HEK293 (cell line): ENCODE results near the gene GTPBP1.

Source experiments
- CTCF ChIP-seq: fragments of 450-650 bp; formaldehyde crosslinking; IDR thresholded peaks from 2 replicates; pipeline ENCODE4 v1.5.1; 2016; ENCODE audit warnings: missing biosample characterization, missing genetic modification characterization
- GLIS2 ChIP-seq: fragments of 450-650 bp; formaldehyde crosslinking; IDR thresholded peaks from 2 replicates; pipeline ENCODE4 v1.5.1; 2016; ENCODE audit warnings: missing biosample characterization, missing genetic modification characterization
- PRDM4 ChIP-seq: fragments of 450-650 bp; formaldehyde crosslinking; IDR thresholded peaks from 2 replicates; pipeline ENCODE4 v1.5.1; 2017; ENCODE audit warnings: missing biosample characterization, missing genetic modification characterization
- YY2 ChIP-seq: fragments of 450-650 bp; formaldehyde crosslinking; IDR thresholded peaks from 2 replicates; pipeline ENCODE4 v1.5.1; 2016; ENCODE audit warnings: missing biosample characterization, missing genetic modification characterization
- ZBTB7A ChIP-seq: fragments of 450-650 bp; formaldehyde crosslinking; IDR thresholded peaks from 2 replicates; pipeline ENCODE4 v1.5.1; 2016; ENCODE audit warnings: low read depth, missing biosample characterization, missing genetic modification characterization
- ZNF211 ChIP-seq: fragments of 450-650 bp; formaldehyde crosslinking; IDR thresholded peaks from 2 replicates; pipeline ENCODE4 v1.5.1; 2016; ENCODE audit warnings: low read depth, missing biosample characterization, missing genetic modification characterization
- ZNF23 ChIP-seq: fragments of 450-650 bp; formaldehyde crosslinking; IDR thresholded peaks from 2 replicates; pipeline ENCODE4 v1.5.1; 2016; ENCODE audit warnings: missing biosample characterization, missing genetic modification characterization, borderline replicate concordance
- ZNF521 ChIP-seq: fragments of 450-650 bp; formaldehyde crosslinking; IDR thresholded peaks from 2 replicates; pipeline ENCODE4 v1.5.1; 2017; ENCODE audit warnings: missing biosample characterization, mild to moderate bottlenecking, missing genetic modification characterization
- ZXDB ChIP-seq: fragments of 450-650 bp; formaldehyde crosslinking; IDR thresholded peaks from 2 replicates; pipeline ENCODE4 v1.5.1; 2016; ENCODE audit warnings: missing biosample characterization, missing genetic modification characterization

- no peak for TF ChIP-seq ZNF23 (tag by site-specific recombination)
- TF ChIP-seq CTCF: no peak
- TF ChIP-seq ZNF521 (tag by site-specific recombination): no peak
- no peak for TF ChIP-seq GLIS2 (tag by site-specific recombination)
- TF ChIP-seq ZBTB7A (tag by site-specific recombination): no peak
- no peak for TF ChIP-seq ZNF211
- TF ChIP-seq ZXDB (tag by site-specific recombination): no peak
- no peak for TF ChIP-seq YY2 (tag by site-specific recombination)
- TF ChIP-seq PRDM4 (tag by site-specific recombination): no peak
Measured at GRCh38 chr22:38729946-38730345, 24.2 kb downstream of the GTPBP1 start.
